K562 (cell line): ENCODE results near the gene MAP2K4. TPM values are rescaled to one million over a fixed set of nuclear protein-coding genes. Genes with fewer than 3 reads are reported as not detected.

Experiments used
- ARHGAP35 ChIP-seq: fragments of 450-650 bp; IDR thresholded peaks from 2 replicates; pipeline ENCODE4 v1.6.1; 2018; ENCODE audit not compliant: partially characterized antibody
- BRD4 ChIP-seq: fragments of 200-600 bp; sonication (generic); IDR thresholded peaks from 2 replicates; pipeline ENCODE4 v1.6.1; 2017; ENCODE audit warnings: inconsistent platforms
- CEBPB ChIP-seq: fragments of 450-650 bp; IDR thresholded peaks from 2 replicates; pipeline ENCODE4 v1.6.1; 2016; ENCODE audit warnings: missing genetic modification characterization, missing compliant biosample characterization
- DIDO1 ChIP-seq: fragments of 450-650 bp; IDR thresholded peaks from 2 replicates; pipeline ENCODE4 v1.6.1; 2016; ENCODE audit warnings: low read depth, missing biosample characterization, missing genetic modification characterization
- ELK3 ChIP-seq: fragments of 450-650 bp; formaldehyde crosslinking; IDR thresholded peaks from 2 replicates; pipeline ENCODE4 v1.4.0; 2020; ENCODE audit warnings: mild to moderate bottlenecking
- ETS2 ChIP-seq: IDR thresholded peaks from 2 replicates; pipeline ENCODE4 v1.6.1; 2016; ENCODE audit warnings: borderline replicate concordance, missing genetic modification characterization, mild to moderate bottlenecking, moderate library complexity, missing compliant biosample characterization; ENCODE audit not compliant: poor library complexity, severe bottlenecking
- GTF2E2 ChIP-seq: fragments of 200-800 bp; sonication (Bioruptor generic); IDR thresholded peaks from 2 replicates; pipeline ENCODE4 v1.6.1; 2016; ENCODE audit warnings: missing genetic modification characterization, missing compliant biosample characterization
- HDAC3 ChIP-seq: fragments of 450-650 bp; IDR thresholded peaks from 2 replicates; pipeline ENCODE4 v1.6.1; 2018; ENCODE audit warnings: borderline replicate concordance, mild to moderate bottlenecking, moderate library complexity; ENCODE audit not compliant: partially characterized antibody
- HMGXB4 ChIP-seq: sonication (generic); formaldehyde crosslinking; IDR thresholded peaks from 2 replicates; pipeline ENCODE4 v1.8.1; 2023; ENCODE audit warnings: mild to moderate bottlenecking, missing genetic modification reagents
- HNRNPUL1 ChIP-seq: fragments of 200-400 bp; formaldehyde crosslinking; IDR thresholded peaks from 2 replicates; pipeline ENCODE4 v1.6.1; 2017; ENCODE audit warnings: low read length
- ILF3 ChIP-seq: fragments of 450-650 bp; IDR thresholded peaks from 2 replicates; pipeline ENCODE4 v1.6.1; 2018; ENCODE audit warnings: antibody characterized with exemption, mild to moderate bottlenecking, moderate library complexity, borderline replicate concordance
- KAT8 ChIP-seq: fragments of 450-650 bp; IDR thresholded peaks from 2 replicates; pipeline ENCODE4 v1.6.1; 2016; ENCODE audit warnings: low read depth, mild to moderate bottlenecking
- MTA1 ChIP-seq: fragments of 450-650 bp; IDR thresholded peaks from 2 replicates; pipeline ENCODE4 v1.6.1; 2017; ENCODE audit warnings: borderline replicate concordance
- NELFE ChIP-seq: IDR thresholded peaks from 2 replicates; pipeline ENCODE4 v1.6.1; 2011; ENCODE audit warnings: mild to moderate bottlenecking; ENCODE audit not compliant: insufficient read depth, insufficient read length
- POLR2AphosphoS2 ChIP-seq: IDR thresholded peaks from 2 replicates; pipeline ENCODE4 v1.6.1; 2012; ENCODE audit warnings: low read length, improper control_type of control experiment
- PURB ChIP-seq: sonication (generic); formaldehyde crosslinking; IDR thresholded peaks from 2 replicates; pipeline ENCODE4 v1.9.0; 2021; ENCODE audit warnings: low read depth, mild to moderate bottlenecking, missing genetic modification reagents
- RAD51 ChIP-seq: fragments of 450-650 bp; IDR thresholded peaks from 2 replicates; pipeline ENCODE4 v1.7.1; 2016; ENCODE audit warnings: low read depth, mild to moderate bottlenecking, borderline replicate concordance
- SMARCA4 ChIP-seq: fragments of 450-650 bp; IDR thresholded peaks from 2 replicates; pipeline ENCODE4 v1.6.1; 2016
- SMARCE1 ChIP-seq: fragments of 450-650 bp; IDR thresholded peaks from 2 replicates; pipeline ENCODE4 v1.7.1; 2016; ENCODE audit warnings: mild to moderate bottlenecking
- ZC3H4 ChIP-seq: sonication (generic); formaldehyde crosslinking; IDR thresholded peaks from 2 replicates; pipeline ENCODE4 v1.9.0; 2021; ENCODE audit warnings: missing genetic modification reagents, borderline replicate concordance
- ZNF134 ChIP-seq: fragments of 250-450 bp; sonication (Bioruptor Pico); conservative IDR thresholded peaks from 2 replicates; pipeline ENCODE4 v1.4.0; 2020
- ZNF212 ChIP-seq: fragments of 450-650 bp; formaldehyde crosslinking; IDR thresholded peaks from 2 replicates; pipeline ENCODE4 v1.4.0; 2020; ENCODE audit warnings: mild to moderate bottlenecking
- polyA plus RNA-seq, 8 experiments: library from polyadenylated mRNA; depleted of rRNA in 4 of 8; stranded (reverse) in 5 of 8; unstranded in 3 of 8; fragments of >200 nt; fragmentation: Nextera tagmentation in 2 of 8; fragmentation: Illumina TruSeq in 1 of 8; extraction: Ambion mirVana in 2 of 8; extraction: Trizol in 1 of 8; gene quantifications; 2 replicates each; pipeline versions ENCODE4 v1.2.1 to v1.2.3, GENCODE V29; 2011 to 2014; ENCODE audit warnings: inconsistent platforms in 1 of 8, missing spikeins in 1 of 8
- total RNA-seq, 7 experiments: library from RNA; depleted of rRNA in 6 of 7; stranded (reverse); fragments of >200 nt in 6 of 7; fragmentation: Illumina TruSeq in 2 of 7; extraction: Trizol in 2 of 7; gene quantifications; 2 replicates each; pipeline versions ENCODE4 v1.2.1 to v1.2.3, GENCODE V29; 2011 to 2021; ENCODE audit warnings: low replicate concordance in 1 of 7
- TF ChIP-seq, protein P1 (sequence below): IDR thresholded peaks from 3 replicates; pipeline ENCODE4 v1.6.1; 2011; ENCODE audit warnings: borderline replicate concordance, mild to moderate bottlenecking; ENCODE audit not compliant: insufficient read length, insufficient read depth
- TF ChIP-seq, protein P2 (sequence below): fragments of 250-450 bp; sonication (Bioruptor Pico); IDR thresholded peaks from 2 replicates; pipeline ENCODE4 v1.4.0; 2020; ENCODE audit warnings: mild to moderate bottlenecking, moderate library complexity, borderline replicate concordance

The MAP2K4 gene
- total and polyA plus RNA-seq, 9 of the 15 experiments (the other 6 are each of a cell fraction or from before 2014, with no cell fraction given) = 3.0 to 15.9 (median 10.8) TPM

DNA sequence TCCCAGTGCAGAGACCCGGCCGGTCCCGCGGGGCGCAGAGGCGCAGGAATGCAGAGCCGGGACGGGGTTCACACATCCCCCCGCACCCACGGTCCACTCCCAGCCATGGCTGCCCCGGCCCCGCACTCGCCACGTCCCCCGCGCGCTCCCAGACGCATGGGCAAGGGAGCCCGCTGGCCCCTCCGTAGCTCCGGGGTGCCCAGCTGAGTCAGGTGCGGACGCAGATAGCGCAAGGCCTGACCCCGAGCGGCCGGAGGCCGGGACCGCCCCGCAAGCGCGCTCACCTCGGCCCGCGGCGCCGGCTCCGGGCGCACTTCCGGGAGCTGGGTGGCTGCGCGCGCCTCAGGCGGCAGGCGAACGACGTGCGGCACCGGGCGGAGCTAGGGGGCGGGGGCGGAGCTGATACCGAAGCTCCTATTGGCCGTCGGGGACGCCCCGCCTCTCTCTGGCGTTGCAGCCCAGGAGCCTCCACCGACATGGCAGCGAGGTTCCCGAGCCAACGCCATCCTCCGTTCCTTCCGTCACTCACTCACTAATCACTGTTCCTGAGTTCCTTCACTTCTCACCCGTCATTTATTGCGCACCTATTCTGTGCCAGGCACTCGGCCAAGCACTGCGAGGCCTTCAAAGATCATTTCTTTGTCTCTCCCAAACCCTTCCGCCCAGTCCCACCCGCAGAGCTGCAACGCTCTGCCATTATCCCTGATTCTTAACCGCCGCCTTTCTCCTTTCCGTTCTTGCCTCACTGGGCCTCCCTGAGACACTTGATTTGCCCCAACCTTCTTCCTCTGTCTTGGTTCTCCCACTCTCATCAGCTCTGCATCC, 23.3 kb upstream of the MAP2K4 start, which contains the start of gene ZNF18 (continued):
- TF ChIP-seq ZNF212 (CRISPR knock-in tag) (no peak), ELK3 (CRISPR knock-in tag) (no peak), HNRNPUL1 (no peak), NELFE (no peak), RAD51 (no peak), ZNF134 (CRISPR knock-in tag) (no peak), HDAC3 (no peak), ETS2 (no peak), KAT8 (no peak), ILF3 (no peak), MTA1 (no peak), BRD4 (no peak), ARHGAP35 (no peak), HMGXB4 (CRISPR knock-in tag) (no peak), SMARCA4 (no peak), POLR2AphosphoS2 (no peak), CEBPB (tag) (no peak), DIDO1 (tag) (no peak), SMARCE1 (no peak), PURB (no peak), GTF2E2 (tag) (peak; percentile 70; the same call in 1 of the 2 replicates), ZC3H4 (CRISPR knock-in tag) (no peak)
- TF ChIP-seq, protein P1, sequence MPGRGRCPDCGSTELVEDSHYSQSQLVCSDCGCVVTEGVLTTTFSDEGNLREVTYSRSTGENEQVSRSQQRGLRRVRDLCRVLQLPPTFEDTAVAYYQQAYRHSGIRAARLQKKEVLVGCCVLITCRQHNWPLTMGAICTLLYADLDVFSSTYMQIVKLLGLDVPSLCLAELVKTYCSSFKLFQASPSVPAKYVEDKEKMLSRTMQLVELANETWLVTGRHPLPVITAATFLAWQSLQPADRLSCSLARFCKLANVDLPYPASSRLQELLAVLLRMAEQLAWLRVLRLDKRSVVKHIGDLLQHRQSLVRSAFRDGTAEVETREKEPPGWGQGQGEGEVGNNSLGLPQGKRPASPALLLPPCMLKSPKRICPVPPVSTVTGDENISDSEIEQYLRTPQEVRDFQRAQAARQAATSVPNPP = no peak
- TF ChIP-seq, protein P2, sequence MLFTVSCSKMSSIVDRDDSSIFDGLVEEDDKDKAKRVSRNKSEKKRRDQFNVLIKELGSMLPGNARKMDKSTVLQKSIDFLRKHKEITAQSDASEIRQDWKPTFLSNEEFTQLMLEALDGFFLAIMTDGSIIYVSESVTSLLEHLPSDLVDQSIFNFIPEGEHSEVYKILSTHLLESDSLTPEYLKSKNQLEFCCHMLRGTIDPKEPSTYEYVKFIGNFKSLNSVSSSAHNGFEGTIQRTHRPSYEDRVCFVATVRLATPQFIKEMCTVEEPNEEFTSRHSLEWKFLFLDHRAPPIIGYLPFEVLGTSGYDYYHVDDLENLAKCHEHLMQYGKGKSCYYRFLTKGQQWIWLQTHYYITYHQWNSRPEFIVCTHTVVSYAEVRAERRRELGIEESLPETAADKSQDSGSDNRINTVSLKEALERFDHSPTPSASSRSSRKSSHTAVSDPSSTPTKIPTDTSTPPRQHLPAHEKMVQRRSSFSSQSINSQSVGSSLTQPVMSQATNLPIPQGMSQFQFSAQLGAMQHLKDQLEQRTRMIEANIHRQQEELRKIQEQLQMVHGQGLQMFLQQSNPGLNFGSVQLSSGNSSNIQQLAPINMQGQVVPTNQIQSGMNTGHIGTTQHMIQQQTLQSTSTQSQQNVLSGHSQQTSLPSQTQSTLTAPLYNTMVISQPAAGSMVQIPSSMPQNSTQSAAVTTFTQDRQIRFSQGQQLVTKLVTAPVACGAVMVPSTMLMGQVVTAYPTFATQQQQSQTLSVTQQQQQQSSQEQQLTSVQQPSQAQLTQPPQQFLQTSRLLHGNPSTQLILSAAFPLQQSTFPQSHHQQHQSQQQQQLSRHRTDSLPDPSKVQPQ (CRISPR knock-in tag) = no peak
